NCI-H2196 treated with DMSO at 0.1 percent for 48 hours (cell line): Measurements from ENCODE around the gene EDEM1.
"Not testable (repeated sequence)": the region's sequence is repeated elsewhere in the genome, so short reads cannot be mapped to it uniquely, and the experiment has no call there.

Experiments used
- DNase-seq: peaks from one replicate; lab custom pipeline; 2025; ENCODE audit not compliant: unreplicated experiment; lab: John Stamatoyannopoulos, UW

EDEM1 gene

DNA sequence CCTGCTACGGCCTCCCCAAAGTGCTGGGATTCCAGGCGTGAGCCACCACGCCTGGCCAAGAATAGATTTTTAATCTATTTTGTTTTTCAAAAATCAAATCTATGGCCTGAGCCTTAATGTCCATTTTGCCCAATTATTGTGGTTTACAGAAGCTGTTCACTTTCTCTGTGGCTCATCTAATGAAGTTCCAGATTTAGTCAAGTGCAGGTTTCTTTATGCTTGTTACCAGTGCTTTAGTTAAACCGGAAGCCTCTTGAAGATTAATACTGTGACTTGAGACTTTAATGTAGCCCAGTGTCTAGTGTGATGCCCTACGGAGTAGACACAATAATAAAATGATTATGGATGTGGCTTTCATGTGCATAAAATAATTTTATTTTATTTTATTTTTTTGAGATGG lies 16.5 kb upstream of the EDEM1 start:
- no peak for DNase-seq

DNA sequence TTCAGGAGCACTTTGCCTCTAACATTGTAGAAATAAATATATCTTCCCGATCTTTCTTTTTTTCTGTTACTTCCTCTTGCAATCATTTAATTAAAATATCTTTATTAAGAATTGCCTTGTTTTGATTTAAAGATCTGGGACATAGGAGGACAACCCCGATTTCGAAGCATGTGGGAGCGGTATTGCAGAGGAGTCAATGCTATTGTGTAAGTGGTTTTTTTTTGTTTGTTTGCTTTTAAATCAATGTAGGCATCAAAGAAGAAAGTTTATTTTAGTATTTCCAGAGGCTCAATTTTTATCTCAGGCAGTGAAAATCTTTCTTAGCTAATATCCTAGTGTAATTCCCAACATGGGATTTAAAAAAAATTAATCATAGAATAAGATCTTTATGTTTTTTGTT lies 15.5 kb upstream of the EDEM1 start:
- DNase-seq, result no peak

DNA sequence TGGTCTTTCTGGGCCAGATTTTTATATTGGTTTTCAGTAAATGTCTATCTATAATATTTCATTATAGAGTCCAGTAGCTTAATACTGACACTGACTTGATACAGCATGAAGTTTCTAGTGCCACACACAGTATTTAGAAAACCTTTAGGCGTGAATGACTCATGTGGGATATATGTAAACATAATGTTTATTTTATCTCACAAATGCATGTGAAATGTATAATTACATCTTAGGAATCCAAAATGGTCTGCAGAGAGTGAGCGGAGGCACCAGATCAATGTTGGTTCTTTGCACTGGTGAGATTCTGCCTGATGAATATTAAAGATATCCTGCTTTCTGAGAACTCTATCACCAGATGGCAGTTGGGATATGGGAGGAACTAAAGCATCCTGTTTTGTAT lies 8.5 kb upstream of the EDEM1 start:
- DNase-seq, result not testable (repeated sequence)

DNA sequence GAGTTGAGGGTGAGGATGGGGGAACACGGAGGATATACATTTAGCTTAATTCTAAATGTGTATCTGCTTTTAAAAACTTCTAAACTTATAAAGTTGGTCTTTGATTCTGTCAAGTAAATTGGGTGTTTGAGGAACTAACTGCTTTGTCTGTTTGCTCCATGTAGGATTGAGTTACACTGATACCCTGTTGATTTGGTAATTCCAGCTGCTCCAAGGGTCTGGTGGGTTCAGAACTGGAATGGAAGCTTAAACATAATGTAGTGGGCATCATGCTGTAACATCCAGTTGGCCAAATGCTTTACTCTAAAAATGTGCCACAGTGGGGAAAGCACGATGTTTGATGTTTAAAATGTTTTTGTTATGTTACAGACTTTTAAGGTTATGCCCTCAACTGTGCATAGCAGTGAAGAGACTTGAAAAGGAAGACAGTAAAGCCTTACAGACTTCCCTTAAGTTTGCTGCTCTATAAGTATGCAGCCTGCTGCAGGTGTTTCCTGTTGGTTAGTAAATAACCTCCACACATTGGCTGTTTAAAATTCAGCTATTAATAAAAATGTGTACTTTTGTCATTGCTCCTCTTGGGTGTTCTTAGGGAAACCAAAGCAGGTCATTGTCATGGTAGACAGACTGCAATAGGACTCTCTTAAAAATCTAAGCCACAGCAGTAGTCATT lies 5.9 kb upstream of the EDEM1 start:
- DNase-seq, result no peak

DNA sequence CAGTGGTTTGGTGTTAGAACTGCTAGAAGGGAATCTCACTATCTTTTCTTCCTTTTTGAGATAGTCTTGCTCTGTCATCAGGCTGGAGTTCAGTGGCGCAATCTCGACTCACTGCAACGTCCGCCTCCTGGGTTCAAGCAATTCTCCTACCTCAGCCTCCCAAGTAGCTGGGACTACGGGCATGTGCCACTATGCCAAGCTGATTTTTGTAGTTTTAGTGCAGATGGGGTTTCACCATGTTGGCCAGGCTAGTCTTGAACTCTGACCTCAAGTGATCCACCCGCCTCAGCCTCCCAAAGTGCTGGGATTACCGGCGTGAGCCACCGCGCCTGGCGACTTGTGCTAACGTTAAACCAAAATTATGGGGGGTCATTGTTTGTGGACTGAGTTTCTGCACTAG lies 3.8 kb upstream of the EDEM1 start:
- DNase-seq, result not testable (repeated sequence)

DNA sequence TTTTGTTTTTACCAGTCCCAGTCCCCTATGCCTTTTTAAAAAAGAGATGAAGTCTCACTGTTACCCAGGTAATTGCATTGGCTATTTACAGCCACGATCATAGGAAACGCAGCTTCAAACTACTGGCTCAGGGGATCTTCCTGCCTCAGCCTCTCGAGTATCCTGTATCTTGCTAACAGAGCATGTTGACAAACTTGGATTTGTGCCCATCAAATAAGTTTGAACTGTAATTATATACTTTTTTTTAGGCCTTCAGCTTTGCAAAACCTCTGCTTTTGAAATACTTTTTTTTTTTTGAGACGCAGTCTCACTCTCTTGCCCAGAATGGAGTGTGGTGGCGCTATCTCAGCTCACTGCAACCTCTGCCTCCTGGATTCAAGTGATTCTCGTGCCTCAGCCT lies 3.0 kb upstream of the EDEM1 start:
- DNase-seq, result no peak

DNA sequence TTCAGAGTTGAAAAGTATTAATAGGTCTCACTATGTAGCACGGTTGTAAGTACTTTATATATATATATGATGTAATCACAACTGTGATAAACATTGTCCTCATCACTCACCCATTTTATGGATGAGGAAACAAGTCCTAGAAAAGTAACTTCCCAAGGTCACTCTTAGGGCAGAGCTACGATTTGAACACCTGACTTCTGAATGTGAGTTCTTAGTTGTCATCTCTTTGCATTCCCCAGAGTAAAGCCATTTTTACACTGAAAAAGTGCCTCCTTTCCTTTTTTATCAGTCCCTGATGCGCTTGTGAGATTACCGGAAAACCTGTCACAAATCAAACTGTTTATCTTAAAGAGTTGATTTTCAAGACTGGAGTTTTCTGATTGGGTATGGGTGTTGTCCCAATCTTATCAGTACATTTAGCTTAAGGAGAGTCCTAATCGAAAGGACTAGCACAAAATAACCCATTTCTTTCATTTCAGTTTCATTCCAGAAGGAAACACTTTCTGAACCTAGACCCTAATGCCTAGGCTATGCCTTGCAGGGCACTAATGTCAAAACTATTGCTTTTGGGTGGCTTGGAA lies 2.3 kb upstream of the EDEM1 start:
- DNase-seq, result no peak

DNA sequence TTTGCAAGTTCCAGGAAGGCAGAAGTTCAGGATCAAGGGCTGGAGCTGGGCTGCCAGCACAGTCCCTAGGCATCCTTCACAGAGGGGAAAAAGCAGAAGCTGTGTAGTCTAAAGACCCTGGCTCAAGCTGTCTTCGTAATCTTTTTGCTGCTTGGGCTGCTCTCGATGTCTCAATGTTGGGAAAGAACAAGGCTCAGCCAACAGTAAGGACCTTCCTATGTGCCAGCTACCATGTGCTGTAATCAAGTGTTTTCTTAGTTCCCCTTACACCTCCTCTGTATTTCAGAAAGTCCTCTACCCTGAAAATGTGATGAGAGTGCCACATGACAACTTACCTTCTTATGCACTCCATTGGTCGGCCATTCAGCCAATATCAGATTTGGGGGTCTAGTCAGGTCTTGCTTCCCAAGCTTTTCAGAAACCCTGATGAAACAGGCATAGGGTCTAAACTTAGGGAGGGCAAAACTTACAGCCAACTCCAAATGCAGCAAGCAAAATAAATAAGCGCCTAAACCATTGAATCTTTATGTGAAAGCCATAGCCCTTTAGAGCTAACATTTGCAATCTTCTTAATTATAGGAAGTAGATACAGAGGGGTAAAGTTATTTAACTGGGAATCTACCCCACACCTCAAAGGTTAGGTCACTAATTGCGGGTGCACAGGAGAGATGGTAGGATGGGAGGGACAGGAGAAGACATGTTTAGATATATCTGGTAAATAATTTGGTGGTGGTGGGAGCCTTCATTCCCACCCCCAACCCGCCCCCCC lies 1.2 kb upstream of the EDEM1 start:
- DNase-seq, result no peak

DNA sequence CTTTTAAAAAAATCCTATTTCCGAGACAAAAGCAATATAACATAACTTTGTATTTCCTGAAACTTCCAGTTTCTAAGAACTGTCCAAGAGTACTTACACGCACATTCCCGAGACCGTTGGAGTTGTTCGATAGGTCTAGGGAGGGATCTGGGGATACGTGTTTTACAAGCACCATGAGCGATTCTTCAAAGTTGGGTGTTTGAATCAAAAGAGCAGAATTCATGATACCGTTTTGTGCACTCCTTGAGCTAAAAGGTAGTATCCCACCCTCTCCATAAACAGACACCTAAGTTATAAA lies 700 bp upstream of the EDEM1 start:
- no peak for DNase-seq

DNA sequence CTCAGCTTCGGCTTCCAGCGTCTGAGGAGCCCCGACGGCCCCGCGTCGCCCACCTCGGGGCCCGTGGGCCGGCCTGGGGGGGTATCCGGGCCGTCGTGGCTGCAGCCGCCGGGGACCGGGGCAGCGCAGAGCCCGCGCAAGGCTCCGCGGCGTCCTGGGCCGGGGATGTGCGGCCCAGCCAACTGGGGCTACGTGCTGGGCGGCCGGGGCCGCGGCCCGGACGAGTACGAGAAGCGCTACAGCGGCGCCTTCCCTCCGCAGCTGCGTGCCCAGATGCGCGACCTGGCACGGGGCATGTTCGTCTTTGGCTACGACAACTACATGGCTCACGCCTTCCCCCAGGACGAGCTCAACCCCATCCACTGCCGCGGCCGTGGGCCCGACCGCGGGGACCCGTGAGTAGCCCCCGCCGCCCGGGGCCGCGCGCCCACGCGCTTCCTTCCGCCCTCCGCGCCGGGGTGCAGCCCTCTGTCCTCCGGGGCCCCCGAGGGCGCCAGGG lies 462 bp downstream of the EDEM1 start:
- no peak for DNase-seq

DNA sequence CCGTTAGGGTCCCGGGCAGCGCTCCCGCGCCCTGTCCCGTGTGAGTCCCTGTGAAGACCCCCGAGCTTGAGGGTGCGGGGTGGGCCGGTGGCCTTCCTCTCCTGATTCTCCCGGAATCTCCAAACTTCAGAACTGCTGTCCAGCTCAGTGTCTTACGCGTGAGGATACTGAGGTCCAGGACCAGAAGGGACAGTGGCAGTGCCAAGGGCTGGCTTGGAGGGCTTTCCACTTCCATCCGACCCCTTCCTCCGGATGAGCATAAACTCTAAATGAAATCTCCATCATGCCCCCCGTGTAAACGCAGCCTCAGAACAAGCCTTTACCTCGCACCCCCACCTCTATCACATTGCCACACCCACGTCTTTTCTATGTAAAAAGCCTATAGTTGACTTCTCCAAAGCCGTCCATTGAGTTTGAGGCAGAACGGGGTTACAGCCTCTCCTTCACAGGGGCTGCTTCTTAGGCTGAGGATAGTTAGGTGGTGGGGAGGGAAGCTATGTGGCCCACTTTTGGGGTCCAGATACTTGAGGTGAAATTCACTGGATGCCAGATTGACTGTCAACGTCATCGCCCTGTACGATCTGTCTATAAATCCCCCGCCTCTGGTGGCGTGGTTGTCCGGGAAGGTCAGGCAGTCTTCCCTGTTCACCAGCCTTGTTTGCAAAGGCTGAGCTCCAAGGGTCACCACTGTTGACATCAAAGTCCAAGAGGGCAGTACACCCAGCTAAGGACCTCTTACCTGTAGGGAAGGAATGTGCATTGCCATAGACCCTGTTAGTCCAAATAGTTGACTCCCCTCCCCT lies 1.1 kb downstream of the EDEM1 start:
- DNase-seq, result no peak

DNA sequence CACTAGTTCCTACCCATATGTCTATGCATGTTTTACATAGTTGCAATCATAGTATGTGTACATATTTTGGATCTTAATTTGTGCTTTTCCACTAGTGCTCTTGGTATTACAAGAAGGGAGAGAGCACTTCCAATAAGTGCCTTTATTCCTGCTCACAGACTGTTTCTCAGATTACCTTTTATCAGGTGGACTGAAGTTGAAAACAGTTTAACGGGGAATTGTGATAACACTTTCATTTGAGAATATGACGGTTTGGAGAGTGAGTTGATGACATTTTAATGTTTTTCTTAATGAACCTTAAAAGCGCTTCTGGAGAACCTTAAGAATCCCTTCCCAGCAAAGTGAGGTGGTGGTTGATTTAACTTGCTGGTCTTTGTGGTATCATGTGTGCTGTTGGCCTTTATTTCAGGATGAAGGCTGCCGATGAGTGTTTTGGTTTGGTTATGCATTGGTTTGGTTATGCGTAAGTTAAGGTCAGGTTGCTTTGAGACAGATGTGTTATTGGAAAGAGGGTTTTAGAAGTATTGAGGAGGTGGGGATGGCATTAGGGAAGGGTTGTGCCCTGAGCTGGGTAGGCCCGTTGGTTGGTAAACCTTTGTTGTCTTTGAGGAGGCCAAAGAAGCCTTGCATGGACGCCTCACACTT lies 2.8 kb downstream of the EDEM1 start:
- no peak for DNase-seq

DNA sequence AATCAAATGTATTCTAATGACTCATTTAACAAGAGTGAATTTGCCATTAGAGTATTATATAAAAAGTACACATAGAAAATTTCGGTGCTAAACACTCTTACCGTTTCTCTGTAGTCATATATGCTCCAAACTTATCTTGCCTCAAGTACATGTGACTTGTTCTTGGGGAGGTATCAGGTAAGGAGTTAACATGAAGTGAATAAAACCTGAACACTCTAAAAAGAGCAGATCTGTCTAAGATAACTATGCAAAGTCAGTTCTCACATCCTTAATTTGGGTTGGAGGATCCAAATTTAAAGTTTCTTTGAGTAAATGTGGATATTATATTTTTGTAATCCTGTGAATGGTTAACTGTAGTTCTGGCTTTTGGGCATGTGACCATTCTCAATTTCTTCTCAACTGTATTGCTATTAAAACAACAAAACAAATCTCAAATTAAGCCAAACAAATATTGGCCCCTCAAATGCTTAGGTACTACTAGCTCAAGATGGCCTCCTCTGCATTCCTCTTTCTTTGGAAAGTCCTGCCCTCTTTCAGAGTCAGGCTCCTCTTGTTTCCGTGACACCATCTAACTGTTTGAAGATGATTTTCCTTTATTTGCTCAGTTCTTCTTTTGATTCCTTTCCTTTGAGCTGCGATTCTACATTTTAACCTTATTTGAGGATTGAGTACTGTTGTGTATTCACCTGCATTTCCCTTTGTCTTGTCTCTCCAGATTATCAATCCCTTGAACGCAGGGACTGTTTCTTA lies 4.2 kb downstream of the EDEM1 start:
- DNase-seq, result no peak

DNA sequence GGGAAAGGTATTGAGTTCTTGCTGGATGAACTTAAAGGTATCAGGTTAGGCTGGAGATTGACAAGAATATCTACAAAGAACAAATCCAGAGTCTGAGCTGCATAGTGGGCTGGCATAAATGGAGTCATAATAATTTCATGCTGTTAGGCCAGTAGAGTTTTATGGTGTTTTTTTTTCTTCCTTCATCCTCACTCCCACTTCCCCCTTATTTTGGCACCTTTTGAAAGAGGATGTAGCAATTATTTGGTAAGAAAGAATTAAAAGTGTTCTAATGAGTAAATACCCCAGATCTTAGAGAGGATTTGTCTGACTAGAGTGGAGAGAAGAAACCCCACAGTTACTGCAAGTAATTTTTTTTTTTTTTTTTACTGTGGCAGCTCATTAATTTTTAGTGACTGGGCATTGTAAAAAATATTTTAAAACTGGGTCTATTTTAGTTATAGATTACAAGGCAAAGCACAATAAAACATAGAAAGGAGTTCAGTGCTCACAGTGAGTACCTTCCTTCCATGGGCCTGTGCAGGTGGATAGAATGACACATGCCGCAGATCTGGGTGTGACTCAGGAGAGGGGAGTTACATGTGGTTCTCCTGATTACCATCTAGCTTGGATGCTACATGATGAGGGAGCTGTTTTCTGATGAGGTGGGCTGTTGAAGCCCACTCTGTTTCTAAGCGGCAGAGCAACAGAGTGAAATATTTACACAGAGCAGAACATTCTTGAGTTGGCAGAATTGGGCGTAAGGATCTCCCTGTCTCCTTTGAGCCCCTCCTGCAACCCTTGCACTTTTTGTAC lies 5.3 kb downstream of the EDEM1 start:
- no peak for DNase-seq

DNA sequence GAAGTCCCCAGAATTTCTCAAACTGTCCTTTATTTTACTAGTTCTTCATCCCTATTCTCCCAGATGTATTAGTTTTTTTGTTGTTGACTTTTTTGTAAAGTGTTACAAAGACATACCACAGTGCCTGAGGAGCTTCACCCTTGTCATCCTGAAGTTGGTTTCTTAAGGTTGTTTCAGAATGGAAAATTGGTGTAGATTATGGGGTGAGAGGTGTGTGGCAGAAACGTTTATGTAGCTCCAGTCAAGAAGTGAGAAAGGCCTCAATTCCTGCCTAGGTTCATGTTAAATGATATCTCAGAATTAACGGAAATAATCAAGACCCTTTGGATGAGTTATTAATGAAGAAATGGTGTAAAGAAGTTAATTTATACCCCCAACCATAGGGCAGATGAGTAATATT lies 6.8 kb downstream of the EDEM1 start:
- DNase-seq, result no peak

DNA sequence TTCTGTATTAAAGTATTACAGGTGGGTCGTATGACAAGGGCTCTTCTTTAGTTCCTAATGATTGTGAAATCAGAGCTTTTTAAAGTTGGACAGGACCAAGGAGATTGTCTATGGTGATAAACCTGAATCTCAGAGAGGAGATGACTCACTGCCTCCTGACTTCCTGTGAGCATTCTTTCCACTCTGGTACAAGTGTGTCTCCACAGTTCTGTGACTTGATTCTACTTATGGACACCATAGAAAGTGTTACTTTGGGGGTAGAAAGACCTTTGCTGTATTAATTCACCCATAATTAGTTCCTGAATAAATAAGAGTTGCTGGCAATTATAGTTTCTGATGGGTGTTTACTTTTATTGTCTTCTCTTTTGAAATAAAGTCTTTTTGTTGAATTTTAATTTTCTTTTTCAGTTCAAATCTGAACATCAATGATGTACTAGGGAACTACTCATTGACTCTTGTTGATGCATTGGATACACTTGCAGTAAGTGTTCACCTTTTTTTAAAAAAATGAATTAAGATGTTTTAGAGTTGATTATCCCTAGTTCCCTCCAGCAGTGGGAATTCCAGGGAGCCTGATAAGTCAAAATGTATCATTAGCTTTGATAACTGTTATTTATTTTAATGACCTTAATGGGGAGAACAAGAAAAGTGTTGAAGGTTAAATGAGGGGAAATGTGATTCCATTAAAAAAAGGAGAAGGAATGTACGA lies 7.4 kb downstream of the EDEM1 start:
- DNase-seq, result no peak

DNA sequence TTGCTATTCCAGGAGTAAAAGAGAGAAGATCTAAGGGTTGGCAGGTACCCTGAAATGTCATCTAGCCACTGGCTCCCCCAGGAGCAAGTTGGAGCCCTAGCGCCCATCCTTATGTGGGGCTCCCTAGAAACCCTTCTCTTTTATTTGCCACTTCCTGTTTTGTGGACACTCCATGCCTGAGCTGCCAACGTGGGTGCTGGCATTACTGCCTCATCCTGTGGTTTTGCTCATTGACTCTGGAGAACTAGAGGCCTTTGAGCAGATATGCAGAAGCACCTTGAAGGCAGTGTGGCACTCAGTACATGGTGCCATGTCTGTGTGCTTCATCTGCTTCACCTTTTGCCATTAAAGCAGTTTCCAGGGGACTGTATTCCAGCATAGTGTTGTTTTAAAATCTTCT lies 8.1 kb downstream of the EDEM1 start:
- no peak for DNase-seq

DNA sequence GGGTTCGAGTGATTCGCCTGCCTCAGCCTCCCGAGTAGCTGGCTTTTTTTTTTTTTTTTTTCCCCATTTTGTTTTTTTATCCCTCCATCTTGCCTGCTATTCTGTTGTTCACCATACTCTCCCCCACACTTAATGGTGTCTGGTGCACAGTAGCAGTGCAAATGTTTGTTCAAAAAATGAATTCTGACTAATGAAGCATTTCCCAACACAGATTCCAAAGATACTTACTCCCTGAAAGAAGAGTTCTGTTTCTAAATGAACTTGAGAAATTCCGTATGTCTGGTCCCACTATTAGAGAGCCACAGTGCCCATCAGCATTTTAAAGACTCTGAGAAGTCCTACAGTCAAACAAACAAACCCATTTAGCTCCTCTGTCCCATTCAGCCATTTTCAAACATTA lies 9.5 kb downstream of the EDEM1 start:
- no peak for DNase-seq
